ENCODE measurements around the gene C1QC.
"Not testable (repeated sequence)": the region's sequence is repeated elsewhere in the genome, so short reads cannot be mapped to it uniquely, and the experiment has no call there.

C1QC gene

GRCh38 chr1:22651941-22652856 lies 8.8 kb downstream of the C1QC start:
- DNase-seq = no peak

GRCh38 chr1:22652881-22653316 lies 9.5 kb downstream of the C1QC start, which contains the start of gene C1QB:
TSS of gene C1QB (plus strand) at chr1:22653236. CDS start at chr1:22659463, 6,227 bp downstream.
- no peak for DNase-seq

DNA sequence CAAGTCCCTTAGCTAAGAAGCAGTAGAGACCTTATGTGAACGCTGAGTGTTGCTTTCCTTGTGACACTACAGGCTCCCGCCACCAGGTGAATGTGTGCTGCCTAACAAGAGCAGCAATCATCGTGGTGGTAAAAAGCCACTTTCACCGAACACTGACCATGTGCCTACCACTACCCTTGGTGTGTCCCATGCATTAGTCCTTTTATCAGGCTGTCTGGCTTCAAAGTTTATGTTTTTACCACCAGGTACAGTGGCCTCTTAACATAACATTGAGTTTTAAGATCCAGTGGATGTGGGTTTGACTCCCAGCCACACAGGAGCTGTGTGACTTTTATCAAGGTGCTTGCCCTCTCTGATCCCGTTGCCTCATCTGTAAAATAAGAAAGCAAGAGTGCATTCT lies 11.3 kb downstream of the C1QC start:
- DNase-seq = no peak

DNA sequence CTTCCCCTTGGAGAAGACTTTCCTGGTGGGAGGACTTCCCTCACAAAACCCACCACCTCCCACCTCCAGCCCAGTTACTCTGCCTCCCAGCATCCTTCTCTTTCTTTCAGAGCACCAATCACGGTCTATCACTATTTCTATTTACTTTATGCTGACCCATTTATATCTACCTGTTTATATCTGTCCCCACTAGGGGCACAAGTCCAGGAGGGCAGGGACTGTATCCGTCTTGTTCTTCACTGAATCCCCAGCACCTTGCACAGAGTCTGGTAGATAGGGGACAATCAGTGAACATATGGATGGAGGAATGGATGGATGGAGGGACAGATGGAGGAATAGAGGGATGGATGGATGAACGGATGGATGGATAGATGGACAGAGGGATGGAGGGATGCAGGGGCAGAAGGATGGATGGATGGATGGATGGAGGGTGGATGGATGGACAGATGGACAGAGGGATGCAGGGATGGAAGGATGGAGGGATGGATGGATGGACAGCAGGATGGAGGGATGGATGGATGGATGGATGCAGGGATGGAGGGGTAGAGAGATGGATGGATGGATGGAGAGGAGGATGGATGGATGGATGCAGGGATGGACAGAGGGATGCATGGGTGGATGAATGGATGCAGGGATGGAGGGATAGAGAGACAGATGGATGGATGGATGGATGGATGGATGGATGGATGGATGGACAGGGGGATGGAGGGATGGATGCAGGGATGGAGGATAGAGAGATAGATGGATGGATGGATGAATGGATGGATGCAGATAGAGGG lies 15.1 kb downstream of the C1QC start:
- no peak for DNase-seq

GRCh38 chr1:22660716-22661241 lies 17.3 kb downstream of the C1QC start:
- no peak for DNase-seq

DNA sequence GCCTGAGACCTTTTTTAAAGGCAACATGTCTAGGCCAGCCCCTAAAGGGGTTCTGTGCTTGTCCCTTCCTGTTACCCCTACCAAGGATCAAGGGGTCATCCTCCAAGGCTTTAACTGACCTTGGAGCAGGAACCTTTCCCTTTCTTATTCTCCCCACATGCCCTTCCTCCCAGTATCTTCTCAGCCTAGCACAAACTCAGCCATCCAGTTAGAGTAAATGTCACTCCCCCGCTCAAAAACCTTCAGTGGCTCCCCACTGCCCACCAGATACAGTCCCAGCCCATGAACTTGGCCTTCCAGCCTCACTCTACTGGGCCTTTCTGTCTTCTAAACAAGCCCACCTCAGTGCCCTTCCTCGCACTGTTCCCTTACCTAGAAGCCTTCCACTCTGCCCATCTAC lies 18.4 kb downstream of the C1QC start:
- DNase-seq = no peak

DNA sequence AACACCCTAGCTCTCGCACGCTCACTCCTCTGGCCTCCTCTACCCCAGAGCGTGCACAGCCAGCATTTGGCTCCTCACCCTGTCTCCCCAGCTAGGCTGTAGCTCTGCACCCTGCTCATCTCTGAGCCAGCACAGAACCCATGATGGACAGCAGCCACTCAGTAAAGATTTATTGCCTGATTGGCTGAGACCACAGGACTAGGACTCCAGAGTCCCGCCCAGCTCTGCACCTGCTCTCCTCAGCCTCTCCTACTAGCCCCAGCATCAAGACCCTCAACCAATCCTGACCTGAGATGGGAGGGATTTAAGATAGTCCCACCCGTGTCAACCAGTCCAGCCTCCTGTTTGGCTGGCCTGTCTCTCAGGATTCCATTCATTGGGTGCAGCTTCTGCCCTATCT lies 18.9 kb downstream of the C1QC start:
- DNase-seq = peak; percentile 54

- no peak for DNase-seq
Observed at GRCh38 chr1:22662986-22663408, 19.6 kb downstream of the C1QC start.

GRCh38 chr1:22665752-22666151 lies 22.3 kb downstream of the C1QC start:
- no peak for DNase-seq

GRCh38 chr1:22666412-22666811 lies 23.0 kb downstream of the C1QC start:
- no peak for DNase-seq

- DNase-seq = not testable (repeated sequence)
Observed at GRCh38 chr1:22668840-22669239, 25.4 kb downstream of the C1QC start.

DNA sequence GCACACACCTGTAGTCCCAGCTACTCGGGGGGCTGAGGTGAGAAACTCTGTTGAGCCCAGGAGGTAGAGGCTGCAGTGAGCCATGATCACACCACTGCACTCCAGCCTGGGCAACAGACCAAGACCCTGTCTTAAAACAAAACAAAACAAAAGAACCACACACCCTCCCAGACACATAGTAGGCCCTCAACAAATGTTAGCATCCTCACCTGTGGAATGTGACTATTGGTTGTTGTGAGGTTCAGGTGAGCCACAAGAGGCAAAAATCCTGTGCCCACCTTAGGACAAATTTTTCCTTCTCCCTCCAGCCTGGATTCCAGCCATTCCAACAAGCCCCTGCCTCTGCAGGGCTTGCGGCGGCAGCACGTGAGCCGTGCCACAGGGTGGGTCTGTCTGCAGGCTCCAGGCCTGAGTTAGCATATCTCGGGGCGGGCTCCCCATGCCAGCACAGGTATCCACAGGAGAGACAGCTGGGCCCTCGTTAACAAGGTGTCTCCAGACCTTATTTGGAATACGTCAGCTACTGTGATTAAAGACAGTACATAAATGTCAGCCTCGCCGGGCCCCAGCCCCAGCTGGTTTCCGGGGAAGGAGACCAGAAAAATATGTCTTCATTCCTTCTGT lies 27.0 kb downstream of the C1QC start:
- no peak for DNase-seq

GRCh38 chr1:22671999-22672398 lies 28.6 kb downstream of the C1QC start:
- no peak for DNase-seq

DNA sequence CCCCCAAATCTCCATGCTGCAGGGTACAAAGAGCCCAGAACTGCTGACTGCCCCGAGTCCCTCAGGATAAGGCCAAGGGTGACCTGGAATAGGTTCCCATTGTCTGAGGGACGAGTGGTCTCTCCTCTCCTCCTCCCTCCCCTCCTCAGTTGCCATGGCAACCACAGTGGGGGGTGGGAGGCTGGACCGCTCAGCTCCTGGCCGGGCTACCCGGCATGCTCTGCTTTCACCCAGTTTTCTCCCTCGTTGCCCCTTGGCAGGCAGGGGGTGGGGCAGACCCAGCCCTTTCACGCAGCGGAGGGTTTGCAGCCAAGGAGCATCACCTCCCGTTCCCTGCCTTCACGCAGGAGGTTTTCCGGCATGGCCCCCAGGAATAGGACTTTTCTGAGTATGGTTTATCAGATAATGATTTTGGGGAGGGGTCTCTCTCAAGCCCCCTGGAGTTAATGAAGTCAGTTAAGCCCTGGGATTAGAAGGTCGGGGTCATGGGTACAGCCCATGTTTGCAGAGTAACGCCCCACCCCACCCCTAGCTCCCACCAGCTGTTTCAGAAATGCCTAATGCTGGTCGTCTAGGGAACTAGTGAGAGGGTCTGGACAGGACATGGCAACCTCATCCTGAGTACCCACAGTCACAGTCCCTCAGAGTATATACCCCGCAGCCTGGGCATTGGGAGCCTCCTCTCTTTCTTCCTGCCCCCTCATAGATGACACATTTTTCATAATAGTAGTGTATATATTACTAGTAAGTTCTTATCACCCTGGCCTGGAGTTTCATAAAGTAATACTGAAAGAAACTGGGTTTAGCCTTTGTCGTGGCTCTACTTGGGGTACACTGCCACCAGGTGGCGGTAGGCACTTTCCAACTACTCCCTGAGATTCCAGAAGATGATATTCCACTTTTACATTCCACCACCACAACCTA lies 30.3 kb downstream of the C1QC start:
- peak; percentile 43 for DNase-seq

DNA sequence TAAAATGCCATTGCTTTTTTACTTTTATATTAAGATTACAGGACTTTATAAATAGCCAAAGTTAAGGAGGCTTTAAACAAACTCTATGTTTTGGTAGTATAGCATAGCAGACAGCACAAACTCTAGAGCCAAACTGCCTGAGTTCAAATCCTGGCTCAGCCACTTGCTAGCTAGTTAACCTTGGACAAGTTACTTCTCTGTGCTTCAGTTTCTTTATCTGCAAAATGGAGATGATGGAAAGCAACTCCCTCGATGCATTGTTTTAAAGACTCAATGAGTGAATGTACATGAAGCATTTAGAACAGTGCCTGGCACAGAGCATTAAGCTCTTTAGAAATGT lies 30.9 kb downstream of the C1QC start:
- DNase-seq = no peak

DNA sequence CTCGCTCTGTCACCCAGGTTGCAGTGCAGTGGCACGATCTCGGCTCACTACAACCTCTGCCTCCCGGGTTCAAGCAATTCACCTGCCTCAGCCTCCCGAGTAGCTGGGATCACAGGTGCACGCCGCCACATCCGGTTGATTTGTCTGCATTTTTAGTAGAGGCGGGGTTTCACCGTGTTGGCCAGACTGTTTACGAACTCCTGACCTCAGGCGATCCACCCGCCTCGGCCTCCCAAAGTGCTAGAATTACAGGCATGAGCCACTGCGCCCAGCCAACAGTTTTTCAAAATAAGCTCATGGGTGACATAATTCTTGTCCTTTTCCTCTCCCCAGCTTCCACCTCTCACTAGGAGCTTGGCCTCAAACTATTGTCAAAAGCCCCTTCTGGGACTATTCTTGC lies 32.7 kb downstream of the C1QC start:
- not testable (repeated sequence) for DNase-seq

DNA sequence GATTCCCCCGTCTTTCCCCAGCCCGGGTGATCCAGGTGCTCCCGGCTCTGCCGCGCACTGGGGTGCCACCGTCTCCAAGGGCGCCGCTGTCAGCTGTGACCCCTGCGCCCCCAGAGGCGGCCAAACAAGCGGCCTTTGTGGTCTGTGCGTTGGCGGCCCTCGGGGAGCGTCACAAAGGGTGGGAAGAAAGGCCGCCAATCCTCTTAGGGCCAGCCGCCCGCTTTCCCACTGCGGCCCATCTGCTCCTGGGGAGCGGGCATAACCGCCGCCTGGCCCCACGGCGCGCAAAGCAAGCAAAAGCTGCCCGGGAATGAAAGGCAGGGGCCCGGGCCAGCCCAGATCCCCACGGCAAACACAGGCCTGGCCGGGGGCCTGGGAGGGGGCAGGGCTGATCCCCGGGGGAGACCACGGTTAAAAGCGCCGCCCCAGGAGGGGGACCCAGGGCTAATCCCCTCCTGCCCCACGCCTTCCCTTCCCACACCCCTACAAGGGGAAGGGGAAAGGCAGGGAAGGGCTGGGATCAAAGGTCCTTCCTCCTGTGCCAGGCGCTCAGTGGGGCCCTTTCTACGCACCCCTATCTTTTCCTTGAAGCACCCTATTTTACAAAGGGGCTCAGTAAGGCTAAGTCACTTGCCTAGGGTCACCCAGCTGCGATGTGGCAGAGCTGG lies 33.6 kb downstream of the C1QC start:
- no peak for DNase-seq

DNA sequence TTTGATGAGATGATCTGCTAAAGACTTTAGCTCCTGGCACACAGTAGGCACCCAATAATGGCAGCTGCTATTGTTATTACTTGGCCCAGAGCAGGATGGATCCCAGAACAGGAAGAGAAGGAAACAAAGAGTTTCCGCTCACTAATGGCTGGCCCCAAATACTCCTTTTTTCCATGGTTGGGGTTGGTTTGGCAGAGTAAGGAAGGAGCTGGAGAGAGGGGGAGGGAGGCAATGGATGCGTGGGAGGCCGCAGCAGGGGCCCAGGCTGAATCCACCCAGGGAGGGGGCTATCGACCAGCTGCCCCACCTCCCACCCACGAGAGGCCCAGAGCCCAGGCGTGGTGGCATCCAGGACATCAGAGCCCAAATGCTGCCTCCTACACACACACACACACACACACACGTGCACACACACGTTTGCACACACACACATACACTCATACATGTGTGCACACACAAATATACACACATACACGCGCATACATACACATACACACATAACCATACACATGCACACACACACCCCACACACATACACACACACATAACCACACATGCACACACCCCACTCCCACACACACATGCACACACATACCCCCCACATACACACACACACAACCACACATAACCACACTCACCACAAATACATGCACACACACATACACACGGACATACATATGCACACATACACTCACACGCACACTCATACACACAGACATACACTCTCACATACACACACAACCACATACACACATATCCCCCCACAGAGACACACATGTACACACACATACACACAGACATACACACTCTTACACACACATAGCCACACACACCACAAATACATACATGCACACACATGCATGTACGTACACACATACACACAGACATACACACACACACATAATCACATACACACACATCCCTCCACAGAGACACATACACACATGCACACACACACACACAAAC lies 34.8 kb downstream of the C1QC start:
- DNase-seq = no peak

- no peak for DNase-seq
Observed at GRCh38 chr1:22680726-22681125, 37.3 kb downstream of the C1QC start.

DNA sequence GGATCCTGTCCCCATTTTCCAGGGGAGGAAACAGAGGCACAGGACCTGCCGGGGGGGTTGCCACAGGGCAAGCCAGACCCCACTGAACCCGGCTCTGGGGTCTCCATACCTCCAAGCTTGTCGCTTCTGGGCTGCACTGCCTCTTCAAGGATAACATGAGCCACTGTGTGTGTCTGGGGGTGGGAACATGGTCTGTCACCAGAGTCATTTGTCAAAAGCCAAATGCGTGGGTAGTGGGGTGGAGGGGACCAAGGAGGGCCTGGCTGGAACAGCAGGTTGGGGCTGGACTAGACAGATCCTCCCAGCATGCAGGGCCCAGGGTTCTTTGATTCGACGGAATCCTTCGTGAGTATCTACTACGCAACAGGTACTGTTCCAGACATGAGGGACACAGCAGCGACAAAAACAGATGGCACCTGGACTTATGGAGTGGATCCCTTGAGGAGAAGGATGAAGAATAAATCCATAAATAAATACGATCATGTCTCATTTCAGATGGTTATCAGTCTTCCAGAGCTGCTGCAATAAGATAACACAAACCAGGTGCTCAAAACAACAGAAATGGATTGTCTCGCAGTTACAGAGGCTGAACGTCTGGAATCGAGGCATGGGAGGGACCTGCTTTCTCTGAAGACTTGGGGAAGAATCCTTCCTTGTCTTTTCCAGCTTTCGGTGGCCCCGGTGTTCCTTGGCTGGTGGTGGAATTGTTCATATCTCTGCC lies 38.3 kb downstream of the C1QC start:
- DNase-seq = no peak

Measured in NCI-H226 (cell line).